ENCODE measurements around the gene PSAT1. TPM values are rescaled to one million over a fixed set of nuclear protein-coding genes. Genes with fewer than 3 reads are reported as not detected.
A peak's percentile ranks its signal among the peaks of the same experiment; 100 is the strongest.

PSAT1 gene
- total and polyA plus RNA-seq, 2 of the 13 experiments (the other 11 are each of a cell fraction or from before 2014, with no cell fraction given), result 135 to 229 TPM

- TF ChIP-seq, protein P1, sequence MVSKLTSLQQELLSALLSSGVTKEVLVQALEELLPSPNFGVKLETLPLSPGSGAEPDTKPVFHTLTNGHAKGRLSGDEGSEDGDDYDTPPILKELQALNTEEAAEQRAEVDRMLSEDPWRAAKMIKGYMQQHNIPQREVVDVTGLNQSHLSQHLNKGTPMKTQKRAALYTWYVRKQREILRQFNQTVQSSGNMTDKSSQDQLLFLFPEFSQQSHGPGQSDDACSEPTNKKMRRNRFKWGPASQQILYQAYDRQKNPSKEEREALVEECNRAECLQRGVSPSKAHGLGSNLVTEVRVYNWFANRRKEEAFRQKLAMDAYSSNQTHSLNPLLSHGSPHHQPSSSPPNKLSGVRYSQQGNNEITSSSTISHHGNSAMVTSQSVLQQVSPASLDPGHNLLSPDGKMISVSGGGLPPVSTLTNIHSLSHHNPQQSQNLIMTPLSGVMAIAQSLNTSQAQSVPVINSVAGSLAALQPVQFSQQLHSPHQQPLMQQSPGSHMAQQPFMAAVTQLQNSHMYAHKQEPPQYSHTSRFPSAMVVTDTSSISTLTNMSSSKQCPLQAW (CRISPR knock-in tag; IDR thresholded peaks at IDR 0.05), result peak; percentile 76; the same call in 1 of the 2 replicates
- TF ChIP-seq NFE2L2 (IDR thresholded peaks at IDR 0.05; ENCODE audit: low read length) (no peak), ZBTB1 (CRISPR knock-in tag; IDR thresholded peaks at IDR 0.05; ENCODE audit: borderline replicate concordance) (no peak), HMGA1 (CRISPR knock-in tag; conservative IDR thresholded peaks at IDR 0.05) (no peak), CENPX (CRISPR knock-in tag; IDR thresholded peaks at IDR 0.05) (no peak), DR1 (CRISPR knock-in tag; IDR thresholded peaks at IDR 0.05) (no peak), UBTF (CRISPR knock-in tag; IDR thresholded peaks at IDR 0.05) (no peak), ZNF737 (CRISPR knock-in tag; IDR thresholded peaks at IDR 0.05; ENCODE audit: borderline replicate concordance) (no peak), RXRB (CRISPR knock-in tag; IDR thresholded peaks at IDR 0.05; ENCODE audit: borderline replicate concordance) (peak; percentile 86), THAP7 (CRISPR knock-in tag; IDR thresholded peaks at IDR 0.05) (no peak), ZBED4 (CRISPR knock-in tag; IDR thresholded peaks at IDR 0.05; ENCODE audit: borderline replicate concordance) (peak; percentile 88; the same call in 1 of the 2 replicates), SCMH1 (CRISPR knock-in tag; IDR thresholded peaks at IDR 0.05; ENCODE audit: borderline replicate concordance) (no peak), ZNF552 (CRISPR knock-in tag; IDR thresholded peaks at IDR 0.05; ENCODE audit: borderline replicate concordance) (no peak), ZNF160 (CRISPR knock-in tag; IDR thresholded peaks at IDR 0.05) (no peak)
- TF ChIP-seq, protein P2, sequence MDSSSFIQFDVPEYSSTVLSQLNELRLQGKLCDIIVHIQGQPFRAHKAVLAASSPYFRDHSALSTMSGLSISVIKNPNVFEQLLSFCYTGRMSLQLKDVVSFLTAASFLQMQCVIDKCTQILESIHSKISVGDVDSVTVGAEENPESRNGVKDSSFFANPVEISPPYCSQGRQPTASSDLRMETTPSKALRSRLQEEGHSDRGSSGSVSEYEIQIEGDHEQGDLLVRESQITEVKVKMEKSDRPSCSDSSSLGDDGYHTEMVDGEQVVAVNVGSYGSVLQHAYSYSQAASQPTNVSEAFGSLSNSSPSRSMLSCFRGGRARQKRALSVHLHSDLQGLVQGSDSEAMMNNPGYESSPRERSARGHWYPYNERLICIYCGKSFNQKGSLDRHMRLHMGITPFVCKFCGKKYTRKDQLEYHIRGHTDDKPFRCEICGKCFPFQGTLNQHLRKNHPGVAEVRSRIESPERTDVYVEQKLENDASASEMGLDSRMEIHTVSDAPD (CRISPR knock-in tag; IDR thresholded peaks at IDR 0.05), result peak; percentile 79
- TF ChIP-seq, protein P3, sequence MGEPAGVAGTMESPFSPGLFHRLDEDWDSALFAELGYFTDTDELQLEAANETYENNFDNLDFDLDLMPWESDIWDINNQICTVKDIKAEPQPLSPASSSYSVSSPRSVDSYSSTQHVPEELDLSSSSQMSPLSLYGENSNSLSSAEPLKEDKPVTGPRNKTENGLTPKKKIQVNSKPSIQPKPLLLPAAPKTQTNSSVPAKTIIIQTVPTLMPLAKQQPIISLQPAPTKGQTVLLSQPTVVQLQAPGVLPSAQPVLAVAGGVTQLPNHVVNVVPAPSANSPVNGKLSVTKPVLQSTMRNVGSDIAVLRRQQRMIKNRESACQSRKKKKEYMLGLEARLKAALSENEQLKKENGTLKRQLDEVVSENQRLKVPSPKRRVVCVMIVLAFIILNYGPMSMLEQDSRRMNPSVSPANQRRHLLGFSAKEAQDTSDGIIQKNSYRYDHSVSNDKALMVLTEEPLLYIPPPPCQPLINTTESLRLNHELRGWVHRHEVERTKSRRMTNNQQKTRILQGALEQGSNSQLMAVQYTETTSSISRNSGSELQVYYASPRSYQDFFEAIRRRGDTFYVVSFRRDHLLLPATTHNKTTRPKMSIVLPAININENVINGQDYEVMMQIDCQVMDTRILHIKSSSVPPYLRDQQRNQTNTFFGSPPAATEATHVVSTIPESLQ (CRISPR knock-in tag; conservative IDR thresholded peaks at IDR 0.05), result no peak
These were observed 10.0 kb upstream of the PSAT1 start (continued) for GRCh38 chr9:78286946-78287388.

Data from HepG2 (cell line).